Mucosa of rectum (tissue), 2 donors: Measurements from ENCODE around the gene ADCY2.

Source experiments
- H3K27ac ChIP-seq, 2 donors: one replicate each; pipeline ENCODE4 v1.7.0; 2013; ENCODE audit warnings: inconsistent platforms in 2 of 2, low read depth in 2 of 2, low read length in 2 of 2
- H3K27me3 ChIP-seq, 2 donors: one replicate each; pipeline ENCODE4 v1.7.0; 2013; ENCODE audit warnings: low read length in 2 of 2; ENCODE audit not compliant: control insufficient read depth in 2 of 2, insufficient read depth in 2 of 2
- H3K36me3 ChIP-seq, 2 donors: one replicate each; pipeline ENCODE4 v1.7.0; 2013; ENCODE audit warnings: low read length in 2 of 2; ENCODE audit not compliant: control insufficient read depth in 2 of 2, insufficient read depth in 2 of 2
- H3K4me1 ChIP-seq, 2 donors: one replicate each; pipeline ENCODE4 v1.7.0; 2013; ENCODE audit warnings: low read length in 2 of 2, mild to moderate bottlenecking in 1 of 2; ENCODE audit not compliant: control insufficient read depth in 2 of 2, insufficient read depth in 2 of 2
- H3K4me3 ChIP-seq, 2 donors: one replicate each; pipeline ENCODE4 v1.7.0; 2013; ENCODE audit warnings: low read length in 2 of 2
- H3K9ac ChIP-seq, 2 donors: one replicate each; pipeline ENCODE4 v1.7.0; 2013; ENCODE audit warnings: low read length in 2 of 2, low read depth in 1 of 2, mild to moderate bottlenecking in 1 of 2
- H3K9me3 ChIP-seq, 2 donors: one replicate each; pipeline ENCODE4 v1.7.0; 2013; ENCODE audit warnings: low read length in 2 of 2; ENCODE audit not compliant: control insufficient read depth in 2 of 2
- donor health status: healthy.
- donor health status: Normal muscosa, but diverticular disease.

ADCY2 gene

GRCh38 chr5:7773178-7773577, 377.2 kb downstream of the ADCY2 start:
- H3K9ac ChIP-seq, result no peak overlapping the region
- no peaks in the 10 kb centered on the region for H3K4me1 ChIP-seq
- no peaks in the 10 kb centered on the region for H3K36me3 ChIP-seq
- H3K9me3 ChIP-seq, result no peaks in the 10 kb centered on the region
- H3K4me3 ChIP-seq, result no peak overlapping the region
- no peak overlapping the region for H3K27ac ChIP-seq
- no peaks in the 10 kb centered on the region for H3K27me3 ChIP-seq

DNA sequence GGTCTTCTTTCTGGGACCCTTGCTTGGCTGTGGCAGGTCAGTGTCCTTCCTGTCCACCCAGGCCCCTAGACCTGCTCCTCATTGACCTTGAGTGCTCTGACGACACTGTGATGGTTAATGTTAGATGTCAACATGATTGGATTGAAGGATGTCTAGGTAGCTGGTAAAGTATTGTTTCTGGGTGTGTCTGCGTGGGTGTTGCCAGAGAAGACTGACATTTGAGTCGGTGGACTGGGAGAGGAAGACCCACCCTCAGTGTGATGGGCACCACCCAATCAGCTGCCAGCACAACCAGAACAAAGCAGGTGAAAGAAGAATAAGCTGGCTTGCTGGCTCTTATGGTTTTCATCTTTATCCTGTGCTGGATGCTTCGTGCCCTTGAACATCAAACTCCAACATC, 380.5 kb downstream of the ADCY2 start:
- Histone ChIP-seq H3K4me1 (no peaks in the 10 kb centered on the region), H3K4me3 (no peak overlapping the region), H3K27ac (no peak overlapping the region), H3K27me3 (no peaks in the 10 kb centered on the region), H3K9me3 (no peaks in the 10 kb centered on the region), H3K36me3 (no peaks in the 10 kb centered on the region), H3K9ac (no peak overlapping the region)

GRCh38 chr5:7779019-7780005, 383.4 kb downstream of the ADCY2 start:
- Histone ChIP-seq H3K4me1 (no peaks in the 10 kb centered on the region), H3K27me3 (no peaks in the 10 kb centered on the region), H3K27ac (no peak overlapping the region), H3K36me3 (no peaks in the 10 kb centered on the region), H3K9ac (no peak overlapping the region), H3K9me3 (no peaks in the 10 kb centered on the region), H3K4me3 (no peak overlapping the region)

DNA sequence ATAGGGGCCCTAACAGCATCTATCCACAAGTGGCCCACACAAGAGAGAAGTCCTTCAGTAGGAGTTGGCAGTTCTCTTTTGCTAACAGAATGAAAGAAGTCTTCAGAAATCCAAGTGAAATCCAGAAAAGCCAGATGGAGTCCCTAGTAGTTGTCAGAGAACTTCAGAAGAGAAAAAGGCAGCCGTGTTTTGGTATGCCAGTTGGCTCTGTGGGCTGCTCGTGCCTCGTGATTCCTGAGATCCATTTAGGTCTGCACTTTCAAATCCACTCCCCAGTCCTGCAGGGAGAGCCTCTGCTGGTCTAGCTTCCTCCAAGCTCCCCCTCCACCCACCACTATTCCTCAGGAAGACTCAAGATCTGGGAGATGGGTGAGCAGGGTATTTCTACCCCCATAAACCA, 386.0 kb downstream of the ADCY2 start:
- Histone ChIP-seq H3K4me1 (no peaks in the 10 kb centered on the region), H3K27me3 (no peaks in the 10 kb centered on the region), H3K4me3 (no peak overlapping the region), H3K36me3 (no peaks in the 10 kb centered on the region), H3K27ac (no peak overlapping the region), H3K9ac (no peak overlapping the region), H3K9me3 (no peaks in the 10 kb centered on the region)

DNA sequence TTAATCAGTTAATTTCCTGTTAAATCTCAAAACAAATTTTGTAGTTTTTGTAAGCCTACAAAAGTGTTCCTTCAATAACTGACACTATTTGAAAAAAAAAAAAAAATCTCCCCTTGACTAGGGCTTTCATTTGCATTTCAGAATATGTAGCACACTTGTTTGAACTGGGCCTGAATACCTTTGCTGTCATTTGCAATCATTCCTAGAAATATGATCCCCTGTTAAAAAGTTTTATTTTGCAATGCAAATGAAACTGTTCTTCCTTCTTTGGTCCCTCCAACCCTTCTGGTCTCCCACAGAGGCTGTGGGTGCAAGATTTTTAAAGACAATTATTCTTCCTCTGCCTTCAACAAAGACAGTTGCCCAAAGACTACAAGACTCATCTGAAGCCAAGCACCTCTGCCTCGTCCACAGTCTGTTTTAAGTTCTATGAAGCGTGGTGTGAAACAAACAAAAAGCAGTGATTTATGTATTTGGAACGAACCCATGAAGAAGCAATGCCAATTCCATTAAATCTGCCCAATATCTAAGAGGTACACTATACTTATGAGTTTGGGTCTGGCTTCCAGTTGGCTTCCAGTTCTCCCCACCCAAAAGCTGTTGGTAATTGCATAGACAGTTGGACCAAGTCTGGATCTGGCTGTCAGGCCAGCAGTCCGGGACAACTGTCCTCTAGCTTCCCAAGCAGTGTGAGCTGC, 388.9 kb downstream of the ADCY2 start:
- H3K4me3 ChIP-seq, result no peak overlapping the region
- no peak overlapping the region for H3K9ac ChIP-seq
- no peaks in the 10 kb centered on the region for H3K9me3 ChIP-seq
- H3K4me1 ChIP-seq, result no peaks in the 10 kb centered on the region
- no peaks in the 10 kb centered on the region for H3K27me3 ChIP-seq
- no peak overlapping the region for H3K27ac ChIP-seq
- H3K36me3 ChIP-seq, result no peaks in the 10 kb centered on the region

DNA sequence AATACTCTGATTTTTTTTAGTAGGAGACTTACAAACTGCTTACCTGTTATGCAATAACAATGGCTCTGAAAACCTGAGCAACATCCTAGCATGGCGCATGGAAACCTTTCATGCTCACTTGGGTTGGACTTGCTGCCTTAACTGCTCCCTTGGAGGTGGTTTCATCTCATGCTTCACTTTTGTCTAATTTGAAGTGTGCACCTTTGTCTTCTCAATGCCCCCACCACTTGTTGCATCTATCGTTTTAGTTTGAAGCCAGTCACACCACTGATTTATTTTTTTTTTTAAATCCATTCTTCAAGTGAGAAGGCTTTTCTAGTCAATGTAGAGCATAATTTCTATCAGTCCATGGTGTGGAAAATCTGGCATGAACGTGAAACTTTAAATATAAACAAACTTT, 391.8 kb downstream of the ADCY2 start:
- H3K27me3 ChIP-seq, result no peaks in the 10 kb centered on the region
- no peaks in the 10 kb centered on the region for H3K36me3 ChIP-seq
- no peak overlapping the region for H3K4me3 ChIP-seq
- H3K4me1 ChIP-seq, result no peaks in the 10 kb centered on the region
- H3K9me3 ChIP-seq, result no peaks in the 10 kb centered on the region
- no peak overlapping the region for H3K9ac ChIP-seq
- no peak overlapping the region for H3K27ac ChIP-seq

GRCh38 chr5:7789567-7789966, 393.6 kb downstream of the ADCY2 start:
- no peaks in the 10 kb centered on the region for H3K27me3 ChIP-seq
- H3K4me3 ChIP-seq, result no peak overlapping the region
- no peaks in the 10 kb centered on the region for H3K4me1 ChIP-seq
- H3K27ac ChIP-seq, result no peak overlapping the region
- H3K9ac ChIP-seq, result no peak overlapping the region
- H3K9me3 ChIP-seq, result no peaks in the 10 kb centered on the region
- H3K36me3 ChIP-seq, result no peaks in the 10 kb centered on the region

- Histone ChIP-seq H3K27ac (no peak overlapping the region), H3K27me3 (no peaks in the 10 kb centered on the region), H3K4me1 (no peaks in the 10 kb centered on the region), H3K36me3 (no peaks in the 10 kb centered on the region), H3K4me3 (no peak overlapping the region), H3K9ac (no peak overlapping the region), H3K9me3 (no peaks in the 10 kb centered on the region)
Measured at GRCh38 chr5:7793895-7794294, 398.0 kb downstream of the ADCY2 start.

GRCh38 chr5:7794311-7794710, 398.4 kb downstream of the ADCY2 start:
- no peaks in the 10 kb centered on the region for H3K27me3 ChIP-seq
- H3K36me3 ChIP-seq, result no peaks in the 10 kb centered on the region
- no peak overlapping the region for H3K9ac ChIP-seq
- H3K27ac ChIP-seq, result no peak overlapping the region
- no peaks in the 10 kb centered on the region for H3K4me1 ChIP-seq
- no peak overlapping the region for H3K4me3 ChIP-seq
- no peaks in the 10 kb centered on the region for H3K9me3 ChIP-seq

DNA sequence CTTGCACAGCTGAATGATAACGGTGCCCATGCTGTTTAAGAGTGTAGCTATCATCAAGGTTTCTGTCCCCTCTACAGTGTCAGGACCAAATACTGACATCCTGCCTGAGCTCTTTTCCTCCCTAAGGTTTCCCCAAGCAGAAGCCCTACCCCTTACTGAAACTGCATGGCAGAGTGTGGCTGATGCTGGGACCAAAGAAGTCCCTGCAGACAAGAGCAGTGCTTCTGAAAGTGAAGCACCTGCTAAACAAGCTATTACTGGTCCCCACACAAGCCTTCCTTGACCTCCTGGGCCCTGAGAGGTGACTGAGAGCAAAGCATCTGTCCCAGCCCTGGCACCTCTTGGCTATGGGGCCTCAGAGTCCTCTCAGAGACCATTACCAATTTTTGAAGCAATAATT, 398.9 kb downstream of the ADCY2 start:
- no peaks in the 10 kb centered on the region for H3K9me3 ChIP-seq

More for the DNA sequence above, 398.9 kb downstream of the ADCY2 start:
- Histone ChIP-seq H3K9ac (no peak overlapping the region), H3K27ac (no peak overlapping the region), H3K36me3 (no peaks in the 10 kb centered on the region), H3K4me1 (no peaks in the 10 kb centered on the region), H3K4me3 (no peak overlapping the region), H3K27me3 (no peaks in the 10 kb centered on the region)
